HG03460 (cell line): ENCODE measurements around the gene SH3PXD2A.

Source experiments
- ATAC-seq: cut with Tn5 transposase; IDR thresholded peaks from one replicate; pipeline ENCODE4 v1.9.1; 2021; ENCODE audit not compliant: unreplicated experiment

The SH3PXD2A gene

DNA sequence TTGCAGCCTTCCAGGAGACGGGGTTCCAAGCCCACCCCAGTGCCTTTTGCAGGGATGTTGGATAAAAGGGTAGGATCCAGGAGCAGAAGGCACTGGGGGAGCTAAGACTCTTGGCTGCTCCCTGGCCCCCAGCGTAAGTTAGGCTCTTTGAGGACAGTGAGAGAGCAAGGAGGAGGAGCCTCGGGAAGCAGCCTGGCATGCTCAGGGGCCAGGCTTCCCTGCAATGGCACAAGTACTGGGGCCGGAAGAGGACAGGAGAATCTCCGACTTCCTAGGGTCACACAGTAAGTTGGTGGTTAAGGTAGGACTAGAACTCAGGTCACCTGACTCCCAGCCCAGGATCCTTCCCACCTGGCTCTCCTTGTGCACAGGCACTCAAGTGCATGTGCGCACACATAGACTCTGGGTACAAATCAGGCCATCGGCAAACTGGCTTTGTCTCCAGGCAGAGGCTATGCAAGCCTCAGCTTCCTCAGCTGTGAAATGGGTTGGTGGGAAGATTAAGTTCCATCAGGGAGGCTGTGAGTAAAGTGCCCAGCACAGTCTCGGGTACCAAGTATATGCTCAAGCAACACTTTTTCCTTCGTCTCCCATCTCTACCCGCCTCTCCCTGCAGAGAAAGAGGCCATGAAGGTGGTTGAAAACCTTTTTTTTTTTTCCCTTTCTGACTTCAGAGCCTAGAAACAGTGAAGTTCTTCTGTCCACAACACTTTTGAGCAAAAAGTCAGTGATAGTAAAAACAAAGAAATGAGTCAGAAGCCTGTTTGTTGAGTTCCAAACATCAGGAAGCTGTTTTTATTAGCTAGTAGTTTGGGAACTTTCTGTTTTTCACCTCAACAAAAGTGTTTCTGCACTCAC, 282.8 kb downstream of the SH3PXD2A start:
- ATAC-seq: no peak

DNA sequence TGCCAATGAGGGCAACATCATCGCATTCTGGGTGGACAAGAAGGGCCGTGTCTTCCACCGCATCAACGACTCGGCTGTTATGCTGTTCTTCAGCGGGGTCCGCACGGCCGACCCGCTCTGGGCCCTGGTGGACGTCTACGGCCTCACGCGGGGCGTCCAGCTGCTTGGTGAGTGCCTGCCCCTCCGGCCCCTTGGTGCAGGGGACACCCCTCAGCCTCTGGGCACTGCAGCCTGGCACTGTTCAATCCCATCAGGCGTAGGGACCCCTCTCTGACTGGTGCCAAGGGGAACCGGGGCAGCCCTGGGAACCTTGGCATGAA, 283.8 kb downstream of the SH3PXD2A start:
- no peak for ATAC-seq

- no peak for ATAC-seq
Measured at GRCh38 chr10:103570844-103571655, 284.3 kb downstream of the SH3PXD2A start.

GRCh38 chr10:103569896-103570295, 285.5 kb downstream of the SH3PXD2A start:
- no peak for ATAC-seq

GRCh38 chr10:103568505-103568904, 286.9 kb downstream of the SH3PXD2A start:
- no peak for ATAC-seq

GRCh38 chr10:103566536-103566935, 288.8 kb downstream of the SH3PXD2A start:
- ATAC-seq: no peak

DNA sequence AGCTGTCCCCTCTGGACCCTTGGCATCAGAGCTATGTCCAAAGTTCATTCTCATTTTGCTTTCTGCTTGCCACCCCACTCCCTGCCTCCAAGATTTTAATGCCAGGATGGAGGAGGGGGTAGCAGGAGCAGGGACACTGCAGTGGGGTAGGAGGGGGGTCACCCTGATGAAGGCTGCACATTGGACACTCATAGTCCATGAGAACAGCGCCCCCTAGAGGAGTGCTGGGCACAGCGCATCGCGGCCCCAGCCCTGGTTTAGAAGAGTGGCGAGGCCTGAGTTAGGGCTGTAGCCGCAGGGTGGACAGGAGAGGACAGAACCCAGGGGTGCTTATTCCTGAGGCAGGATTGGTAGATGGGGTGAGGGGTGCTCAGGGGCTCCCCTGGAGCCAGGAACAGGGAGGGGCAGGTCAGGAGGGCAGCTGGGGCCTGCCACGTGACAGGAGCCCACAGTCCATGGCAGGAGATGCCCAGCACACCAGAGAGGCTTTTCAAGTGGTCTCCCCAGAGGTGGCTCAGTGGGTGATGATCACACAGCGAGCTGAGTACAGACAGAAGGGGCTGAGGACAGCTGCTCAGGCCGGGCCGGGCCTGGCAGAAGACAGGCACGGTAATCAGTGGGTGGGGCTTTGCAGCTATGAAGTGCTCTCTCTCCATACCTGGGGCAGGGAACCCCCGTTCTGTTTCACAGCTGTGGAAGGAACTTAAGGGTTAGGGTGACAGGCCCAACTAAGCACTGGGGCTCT, 290.4 kb downstream of the SH3PXD2A start:
- no peak for ATAC-seq

DNA sequence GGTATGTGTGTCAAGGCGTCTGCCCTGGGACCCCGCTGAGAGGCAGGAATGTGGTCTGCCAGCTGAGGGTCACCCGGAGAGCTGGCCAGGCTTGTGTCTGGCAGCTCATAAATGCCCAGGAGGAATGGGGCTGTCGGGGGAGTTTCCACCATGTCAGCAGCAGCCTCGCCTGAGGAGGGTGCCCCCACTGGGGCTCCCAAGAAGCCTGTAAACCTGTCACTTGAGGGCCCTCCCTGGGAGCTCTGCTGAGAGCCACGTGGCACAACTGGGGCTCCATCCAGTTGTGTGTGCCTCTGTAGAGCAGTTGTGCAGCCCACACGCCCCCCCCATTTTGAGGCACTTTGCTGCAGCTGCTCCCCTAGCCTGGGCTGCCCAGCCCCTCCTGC, 291.3 kb downstream of the SH3PXD2A start:
- no peak for ATAC-seq

DNA sequence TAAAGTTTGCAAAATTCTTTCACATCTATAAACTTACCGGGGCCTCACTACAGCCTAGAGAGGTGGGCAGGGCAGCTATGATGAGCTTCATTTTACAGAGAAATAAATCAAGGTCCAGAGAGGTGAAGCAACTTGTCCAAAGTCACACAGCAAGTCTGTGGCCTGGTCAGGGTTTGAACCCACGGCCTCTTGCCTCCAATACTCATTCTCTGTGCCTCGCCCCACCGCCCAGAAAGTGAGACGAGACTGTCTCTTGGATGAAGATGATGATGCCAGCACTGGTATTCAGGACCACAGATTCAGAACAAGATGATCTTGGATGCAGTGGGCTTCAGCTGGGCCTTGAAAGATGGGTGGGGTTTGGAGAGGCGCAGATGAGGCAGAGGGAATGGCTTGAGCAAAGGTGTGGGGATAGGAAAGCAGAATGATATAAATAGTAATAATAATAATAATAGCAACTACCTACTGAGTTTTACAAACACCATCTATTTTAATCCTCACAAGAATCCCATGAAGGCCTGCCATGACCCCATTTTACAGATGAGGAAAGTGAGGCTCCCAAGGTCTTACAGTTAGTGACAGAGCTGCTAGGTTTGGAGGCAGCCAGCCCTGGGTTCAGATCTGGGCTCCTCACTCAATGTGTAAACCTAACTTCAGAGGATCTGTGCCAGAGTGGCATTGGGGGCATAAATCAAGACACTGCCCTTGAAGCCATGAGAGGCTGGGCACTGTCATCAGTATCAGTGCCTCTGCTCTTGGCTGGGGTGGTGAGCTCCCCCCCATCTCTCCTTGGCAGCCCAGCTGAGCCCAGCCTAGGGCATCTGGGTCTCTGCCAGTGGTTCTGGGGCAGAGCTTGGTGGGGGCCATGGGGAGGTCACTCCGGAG, 291.9 kb downstream of the SH3PXD2A start:
- ATAC-seq: no peak

DNA sequence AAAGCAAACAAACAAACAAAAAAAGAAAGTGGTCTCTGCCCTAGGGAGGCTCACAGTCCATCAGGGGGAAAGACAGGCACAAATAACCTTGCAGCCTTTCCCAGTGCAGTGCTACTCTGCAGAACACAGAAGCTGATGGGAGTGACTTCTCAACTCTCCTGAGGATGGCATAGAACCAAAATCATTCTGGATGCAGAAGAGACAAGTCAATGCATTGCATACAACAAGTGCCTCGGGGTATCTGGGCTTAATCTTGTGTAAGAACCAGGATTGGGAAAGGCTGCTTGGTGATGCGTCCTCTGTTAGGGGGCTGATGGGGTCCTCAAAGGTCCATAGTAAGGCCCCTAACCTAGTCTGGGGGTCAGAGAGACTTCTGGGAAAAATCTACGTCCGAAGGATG, 293.0 kb downstream of the SH3PXD2A start:
- no peak for ATAC-seq

DNA sequence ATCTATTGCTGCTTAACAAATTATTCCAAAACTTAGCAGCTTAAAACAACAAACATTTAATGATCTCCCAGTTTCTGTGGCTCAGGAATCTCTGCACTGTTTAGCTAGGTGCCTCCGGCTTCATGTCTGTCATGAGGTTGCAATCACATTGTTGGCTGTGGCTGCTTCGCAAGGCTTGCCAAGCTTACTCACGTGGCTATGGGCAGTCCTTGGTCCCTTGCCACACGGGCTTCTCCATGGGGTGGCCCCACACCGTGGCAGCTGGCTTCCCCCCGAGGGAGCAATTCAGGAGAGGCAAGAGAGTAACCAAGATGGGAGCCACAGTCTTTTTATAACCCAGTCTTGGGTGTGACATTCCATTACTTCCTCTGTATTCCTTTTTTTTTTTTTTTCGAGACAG, 294.5 kb downstream of the SH3PXD2A start:
- no peak for ATAC-seq

- no peak for ATAC-seq
Measured at GRCh38 chr10:103559776-103560175, 295.6 kb downstream of the SH3PXD2A start.

- ATAC-seq: no peak
Measured at GRCh38 chr10:103558911-103559310, 296.5 kb downstream of the SH3PXD2A start.

- no peak for ATAC-seq
Measured at GRCh38 chr10:103557455-103557854, 297.9 kb downstream of the SH3PXD2A start.

DNA sequence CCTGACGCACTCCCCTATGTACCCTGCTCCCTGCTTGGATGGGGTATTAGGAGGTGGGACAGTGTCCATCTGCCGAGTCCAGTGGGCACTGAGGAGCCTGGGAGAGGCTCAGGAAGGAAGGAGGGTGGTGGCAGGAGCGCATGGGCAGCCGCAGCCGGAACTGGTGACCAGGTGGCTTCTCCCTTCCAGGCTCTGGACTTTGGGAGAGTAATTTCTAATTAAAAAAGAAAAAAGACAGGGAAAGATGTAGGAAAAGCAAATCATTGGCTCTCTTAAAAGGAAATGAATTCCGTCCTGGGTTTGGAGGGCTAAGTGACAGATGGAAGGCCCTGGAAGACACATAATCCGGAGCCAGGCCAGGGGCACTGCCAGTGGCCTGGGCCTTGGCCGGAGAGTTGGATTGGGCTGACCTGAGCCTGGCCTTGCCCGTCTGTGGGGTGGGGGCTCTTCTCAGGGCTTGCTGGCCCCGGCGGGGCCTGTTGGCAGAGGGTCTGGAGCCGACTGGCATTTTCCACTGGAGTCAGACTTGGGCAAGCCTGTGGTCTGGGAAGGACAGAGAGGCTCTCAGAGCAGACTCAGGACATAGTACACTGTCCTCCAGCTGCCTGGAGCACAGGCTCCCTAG, 298.9 kb downstream of the SH3PXD2A start:
- no peak for ATAC-seq

DNA sequence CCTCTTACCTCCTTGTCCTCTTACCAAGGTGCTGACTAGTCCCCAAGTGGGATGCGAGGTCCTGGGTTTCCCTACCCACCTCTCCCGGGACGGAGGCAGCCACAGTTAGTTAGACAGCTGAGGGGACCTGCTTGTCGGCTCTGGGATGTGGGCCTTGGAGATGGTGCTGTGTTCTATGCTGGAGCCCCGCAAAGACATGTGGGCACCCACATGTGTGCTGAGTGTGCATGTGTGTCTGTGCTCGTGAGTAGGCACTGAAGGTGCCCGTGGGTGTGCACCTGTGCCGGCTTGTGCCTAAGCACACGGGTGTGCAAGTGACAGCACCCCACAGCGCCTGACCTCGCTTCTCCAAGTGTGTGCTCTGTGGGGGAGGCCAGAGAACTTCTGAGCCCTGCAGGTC, 299.7 kb downstream of the SH3PXD2A start:
- no peak for ATAC-seq

DNA sequence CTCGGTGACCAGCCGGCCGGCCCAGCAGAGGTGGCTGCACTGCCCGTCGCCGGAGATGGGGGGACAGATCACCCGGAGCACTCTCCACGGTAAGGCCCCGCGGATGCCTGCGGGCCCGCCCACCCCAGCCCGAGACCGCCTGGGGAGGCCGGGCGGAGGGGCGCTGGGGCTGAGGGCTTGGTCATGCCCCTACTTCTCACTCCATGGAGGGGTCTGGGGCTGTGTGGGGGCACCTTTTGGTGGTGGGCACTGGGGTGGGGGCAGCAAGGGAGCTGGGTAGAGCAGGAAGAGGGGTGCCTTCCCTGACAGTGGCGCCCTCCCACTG, 300.1 kb downstream of the SH3PXD2A start:
- no peak for ATAC-seq

DNA sequence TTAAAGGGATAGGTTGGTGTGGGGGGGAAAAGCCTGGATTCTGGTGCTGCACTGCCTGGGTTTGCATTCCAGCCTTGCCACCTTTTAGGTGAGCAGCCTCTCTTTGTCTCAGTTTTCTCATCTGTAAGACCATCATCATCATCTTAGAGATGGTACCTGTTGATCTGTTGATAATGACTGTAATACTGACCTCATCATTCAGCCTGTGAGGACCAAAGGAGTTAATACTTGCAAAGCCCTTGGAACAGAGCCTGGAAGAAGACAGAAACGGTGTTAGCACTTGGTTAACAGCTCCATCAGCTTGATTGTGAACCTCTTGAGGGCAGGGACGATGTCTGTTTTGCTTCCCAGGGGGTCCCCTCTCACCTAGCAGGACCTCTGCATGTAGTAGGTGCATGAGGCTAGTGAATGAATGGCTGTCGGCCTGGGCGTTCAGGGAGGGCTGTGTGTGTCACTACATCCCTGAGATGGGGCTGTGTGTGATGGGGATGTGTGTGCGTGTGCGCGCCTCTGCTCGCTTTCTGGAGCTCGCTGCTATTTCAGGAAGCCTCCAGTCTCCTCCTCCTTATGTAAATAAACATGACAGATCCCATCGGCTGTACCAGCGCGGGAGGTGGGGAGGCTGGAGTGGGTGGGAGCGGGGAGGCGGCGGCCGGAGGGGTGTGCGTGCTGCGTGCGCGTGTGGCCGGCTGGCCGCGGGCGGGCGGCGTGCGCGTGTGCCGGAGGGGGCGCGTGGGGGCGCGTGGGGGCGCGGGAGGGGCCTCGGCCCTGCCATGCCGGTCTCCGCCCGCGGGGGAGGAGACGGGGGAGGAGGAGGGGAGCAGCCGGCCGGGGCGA, 300.7 kb downstream of the SH3PXD2A start:
- ATAC-seq: no peak

DNA sequence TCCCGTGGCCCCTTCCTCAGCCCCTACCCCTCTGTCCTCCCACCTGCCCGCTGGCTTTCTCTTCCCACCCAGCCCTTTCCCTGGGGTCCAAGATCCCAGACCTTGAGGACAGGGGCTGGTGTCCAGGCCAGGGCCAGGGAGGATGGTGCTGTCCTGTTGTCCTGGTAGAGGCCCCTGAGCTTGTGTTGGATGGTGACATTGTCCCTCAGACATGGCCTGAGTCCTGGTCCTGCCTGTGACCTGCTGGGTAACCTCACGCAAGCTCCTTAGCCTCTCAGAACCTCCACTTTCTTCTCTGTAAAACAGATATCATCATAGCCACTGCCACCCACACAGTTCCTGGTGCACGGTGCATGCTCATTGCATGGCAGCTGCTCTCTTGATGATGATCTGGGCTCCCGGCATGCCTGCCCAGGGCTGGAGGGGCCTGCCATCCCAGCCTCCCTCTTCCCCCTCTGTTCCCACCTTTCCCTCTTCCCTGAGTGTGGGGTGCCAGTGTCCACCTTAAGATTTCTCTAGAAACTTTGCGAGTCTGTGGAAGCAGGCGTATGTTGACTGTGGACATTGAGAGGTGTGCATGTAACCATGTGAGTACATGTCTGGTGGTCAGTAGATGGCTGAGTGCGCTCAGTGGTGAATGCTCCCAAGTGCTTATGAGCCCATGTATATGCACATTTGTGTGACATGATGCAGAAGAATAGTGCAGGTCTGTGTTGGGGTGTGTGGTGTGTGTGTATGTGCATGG, 301.5 kb downstream of the SH3PXD2A start:
- ATAC-seq: no peak
